Right lobe of liver (tissue), 6 donors: ENCODE data around the gene ZNF492. TPM values are rescaled to one million over a fixed set of nuclear protein-coding genes. Genes with fewer than 3 reads are reported as not detected.
"Not testable (repeated sequence)": the region's sequence is repeated elsewhere in the genome, so short reads cannot be mapped to it uniquely, and the experiment has no call there.

Source experiments
- ATAC-seq, 4 donors: fragments of 200-7000 bp; cut with Tn5 transposase; one replicate each; pipeline ENCODE4 v1.9.1; 2020; ENCODE audit warnings: mild to moderate bottlenecking in 4 of 4, moderate library complexity in 4 of 4
- DNase-seq, 3 donors: peaks; one replicate each; pipeline ENCODE4 v3.0.0-alpha.2; 2020
- H3K27ac ChIP-seq, 3 donors: fragments of 200-600 bp; one replicate each; pipeline ENCODE4 v1.8.0; 2022
- H3K27me3 ChIP-seq, 2 donors: fragments of 200-600 bp; one replicate each; pipeline ENCODE4 v1.8.0; 2022
- H3K36me3 ChIP-seq, 4 donors: fragments of 200-600 bp; sonication (generic) in 1 of 4; one replicate each; pipeline versions ENCODE4 v1.5.1 to v1.8.0; 2017 to 2022; ENCODE audit warnings: control low read depth in 1 of 4
- H3K4me1 ChIP-seq, 4 donors: fragments of 200-600 bp; sonication (generic) in 1 of 4; one replicate each; pipeline versions ENCODE4 v1.5.1 to v1.8.0; 2017 to 2022; ENCODE audit warnings: control low read depth in 1 of 4
- H3K4me3 ChIP-seq, 3 donors: fragments of 200-600 bp; one replicate each; pipeline ENCODE4 v1.8.0; 2022
- H3K9me3 ChIP-seq, 4 donors: fragments of 200-600 bp; sonication (generic) in 1 of 4; one replicate each; pipeline versions ENCODE4 v1.5.1 to v1.8.0; 2017 to 2022; ENCODE audit warnings: control low read depth in 1 of 4
- POLR2A ChIP-seq: fragments of 450-650 bp; IDR thresholded peaks from one replicate; pipeline ENCODE4 v1.6.1; 2017; ENCODE audit warnings: antibody characterized with exemption, mild to moderate bottlenecking
- WGBS: methylation state at CpG from one replicate; pipeline ENCODE4 v1.1.6; 2018; ENCODE audit warnings: low coverage, low lambda C conversion rate; ENCODE audit not compliant: insufficient coverage; ENCODE audit errors: missing lambda C conversion rate; 5-methylcytosine and 5-hydroxymethylcytosine counted together
- intact Hi-C, 2 donors: fragments of 100-400 bp; cut with DNase I; formaldehyde crosslinking; loops; one replicate each; pipeline versions ENCODE4 v1.11.2 to v1.14.1; 2022
- total RNA-seq, 6 experiments: library from RNA; depleted of rRNA in 2 of 6; stranded (reverse); fragments of >200 nt in 2 of 6; fragmentation: NEBNext Ultra II Directional in 3 of 6; extraction: Animal tissue kit (Norgen Biotek cat#: 25700) in 3 of 6; gene quantifications; one replicate each; pipeline versions ENCODE4 v1.1.0 to v1.2.4, GENCODE V29; 2016 to 2023
- TF ChIP-seq, protein P1 (sequence below), 4 donors: fragments of 200-600 bp in 3 of 4; fragments of 450-650 bp in 1 of 4; IDR thresholded peaks; one replicate each; pipeline versions ENCODE4 v1.5.1 to v1.8.0; 2016 to 2022; ENCODE audit warnings: antibody characterized with exemption in 4 of 4, mild to moderate bottlenecking in 2 of 4
- donor health status: DM: no; HTN: yes; CAD: no.
- donor health status: DM: no; HTN: no; CAD: no.
- donor health status: DM: no; HTN: no; CAD: no.
- donor health status: DM: no; HTN: yes; CAD: no.
- donor health status: DM: no; HTN: yes; CAD: no.

Gene ZNF492
- total RNA-seq, 6 experiments from 2014 or later = 0.07 TPM; not detected in 4

DNA sequence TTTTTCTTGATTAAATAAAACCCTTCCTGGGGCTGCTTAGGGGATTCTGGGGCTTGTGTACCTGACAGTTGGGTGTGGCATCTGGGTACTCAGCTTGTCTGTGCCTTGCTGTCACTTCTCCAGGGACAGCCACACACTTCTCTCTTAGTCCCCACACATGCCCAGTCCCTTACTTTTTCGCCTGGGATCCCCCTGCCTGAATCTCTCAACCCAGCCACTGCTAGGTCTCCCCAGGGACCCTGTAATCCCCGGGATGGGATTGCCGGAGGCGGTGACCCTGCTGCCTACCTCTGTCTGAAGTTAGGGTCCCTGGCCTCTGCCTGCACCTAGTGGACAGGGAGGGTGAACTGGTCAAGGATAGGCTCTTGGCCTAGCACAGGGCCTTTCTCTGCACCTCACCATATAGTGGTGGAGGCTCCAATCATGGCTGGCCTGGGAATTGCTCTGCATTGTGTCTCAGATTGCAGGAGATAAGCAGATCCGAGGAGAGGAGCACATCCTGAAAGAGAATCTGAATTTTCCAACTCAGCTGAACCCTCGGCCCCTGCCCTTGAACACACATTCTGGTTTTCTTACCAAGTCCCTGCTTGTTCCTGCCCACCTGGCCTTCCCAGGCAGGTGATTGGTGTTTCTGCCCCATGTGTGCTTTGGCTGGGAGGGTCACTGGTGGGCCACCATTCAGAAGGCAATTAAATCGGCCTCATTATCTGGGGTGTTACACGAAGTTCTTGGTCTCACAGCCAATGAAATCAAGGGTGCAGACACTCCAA is 8.7 kb upstream of the ZNF492 start:
- no peak for ATAC-seq
- WGBS = 30% methylated on average over 4 of the region's 8 CpGs
- intact Hi-C loops = no loop called here
- TF ChIP-seq, protein P1, sequence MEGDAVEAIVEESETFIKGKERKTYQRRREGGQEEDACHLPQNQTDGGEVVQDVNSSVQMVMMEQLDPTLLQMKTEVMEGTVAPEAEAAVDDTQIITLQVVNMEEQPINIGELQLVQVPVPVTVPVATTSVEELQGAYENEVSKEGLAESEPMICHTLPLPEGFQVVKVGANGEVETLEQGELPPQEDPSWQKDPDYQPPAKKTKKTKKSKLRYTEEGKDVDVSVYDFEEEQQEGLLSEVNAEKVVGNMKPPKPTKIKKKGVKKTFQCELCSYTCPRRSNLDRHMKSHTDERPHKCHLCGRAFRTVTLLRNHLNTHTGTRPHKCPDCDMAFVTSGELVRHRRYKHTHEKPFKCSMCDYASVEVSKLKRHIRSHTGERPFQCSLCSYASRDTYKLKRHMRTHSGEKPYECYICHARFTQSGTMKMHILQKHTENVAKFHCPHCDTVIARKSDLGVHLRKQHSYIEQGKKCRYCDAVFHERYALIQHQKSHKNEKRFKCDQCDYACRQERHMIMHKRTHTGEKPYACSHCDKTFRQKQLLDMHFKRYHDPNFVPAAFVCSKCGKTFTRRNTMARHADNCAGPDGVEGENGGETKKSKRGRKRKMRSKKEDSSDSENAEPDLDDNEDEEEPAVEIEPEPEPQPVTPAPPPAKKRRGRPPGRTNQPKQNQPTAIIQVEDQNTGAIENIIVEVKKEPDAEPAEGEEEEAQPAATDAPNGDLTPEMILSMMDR (IDR thresholded peaks at IDR 0.05) = no peak
- no peak for TF ChIP-seq POLR2A
- H3K36me3 ChIP-seq = no peaks in the 10 kb centered on the region
- H3K4me3 ChIP-seq = no peak overlapping the region
- H3K9me3 ChIP-seq = no peaks in the 10 kb centered on the region
- no peaks in the 10 kb centered on the region for H3K4me1 ChIP-seq
- H3K27me3 ChIP-seq = no peaks in the 10 kb centered on the region
- H3K27ac ChIP-seq = no peak overlapping the region
- no peak for DNase-seq

- no peak for DNase-seq
Measured at GRCh38 chr19:22627526-22627925, 6.6 kb upstream of the ZNF492 start.

GRCh38 chr19:22628401-22628800 is 5.7 kb upstream of the ZNF492 start:
- ATAC-seq (peak in 1 of 4 donors; percentile 23), DNase-seq (no peak)
- intact Hi-C loops = no loop called here
- Histone ChIP-seq H3K4me1 (no peaks in the 10 kb centered on the region), H3K27me3 (no peaks in the 10 kb centered on the region), H3K27ac (no peak overlapping the region), H3K9me3 (no peaks in the 10 kb centered on the region), H3K4me3 (no peak overlapping the region), H3K36me3 (no peaks in the 10 kb centered on the region)
- no CpG with 5 or more reads among the region's 6 CpGs for WGBS
- TF ChIP-seq, protein P1 (IDR thresholded peaks at IDR 0.05) = no peak
- TF ChIP-seq POLR2A = no peak

More at GRCh38 chr19:22627526-22627925, 6.6 kb upstream of the ZNF492 start:
- H3K4me3 ChIP-seq = no peak overlapping the region
- no peaks in the 10 kb centered on the region for H3K27me3 ChIP-seq
- H3K36me3 ChIP-seq = no peaks in the 10 kb centered on the region
- no peaks in the 10 kb centered on the region for H3K4me1 ChIP-seq
- intact Hi-C loops = no loop called here
- no CpG with 5 or more reads among the region's 1 CpG for WGBS
- no peak for ATAC-seq
- no peak overlapping the region for H3K27ac ChIP-seq
- H3K9me3 ChIP-seq = no peaks in the 10 kb centered on the region
- TF ChIP-seq POLR2A = no peak
- TF ChIP-seq, protein P1 (IDR thresholded peaks at IDR 0.05) = no peak

- no peaks in the 10 kb centered on the region for H3K9me3 ChIP-seq
- peak overlapping the region; percentile 9 to 39 (median 24) for H3K4me3 ChIP-seq
- ATAC-seq = no peak
- H3K4me1 ChIP-seq = no peaks in the 10 kb centered on the region
- no peak for DNase-seq
- H3K27ac ChIP-seq = no peak overlapping the region
- TF ChIP-seq, protein P1 (IDR thresholded peaks at IDR 0.05) = no peak
- no peak for TF ChIP-seq POLR2A
- H3K27me3 ChIP-seq = no peaks in the 10 kb centered on the region
- intact Hi-C loops = no loop called here
- no peaks in the 10 kb centered on the region for H3K36me3 ChIP-seq
- WGBS = 1% methylated on average over 7 of the region's 24 CpGs
Measured at GRCh38 chr19:22634450-22634827, 315 bp downstream of the ZNF492 start.

DNA sequence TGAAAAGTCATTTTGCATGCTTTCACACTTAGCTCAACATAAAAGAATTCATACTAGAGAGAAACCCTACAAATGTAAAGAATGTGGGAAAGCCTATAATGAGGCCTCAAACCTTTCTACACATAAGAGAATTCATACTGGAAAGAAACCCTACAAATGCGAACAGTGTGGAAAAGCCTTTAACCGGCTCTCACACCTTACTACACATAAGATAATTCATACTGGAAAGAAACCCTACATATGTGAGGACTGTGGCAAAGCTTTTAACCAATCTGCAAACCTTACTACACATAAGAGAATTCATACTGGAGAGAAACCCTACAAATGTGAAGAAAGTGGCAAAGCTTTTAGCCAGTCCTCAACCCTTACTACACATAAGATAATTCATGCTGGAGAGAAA is 51.4 kb downstream of the ZNF492 start:
- peaks cover 0 to 31% (median 2%) of the 10 kb centered on the region in 4 donors for H3K9me3 ChIP-seq
- intact Hi-C loops, H3K27ac ChIP-seq, DNase-seq, ATAC-seq, H3K36me3 ChIP-seq, H3K4me3 ChIP-seq, H3K27me3 ChIP-seq, H3K4me1 ChIP-seq: not testable (repeated sequence)
- WGBS = 84% methylated on average over 2 of the region's 2 CpGs

DNA sequence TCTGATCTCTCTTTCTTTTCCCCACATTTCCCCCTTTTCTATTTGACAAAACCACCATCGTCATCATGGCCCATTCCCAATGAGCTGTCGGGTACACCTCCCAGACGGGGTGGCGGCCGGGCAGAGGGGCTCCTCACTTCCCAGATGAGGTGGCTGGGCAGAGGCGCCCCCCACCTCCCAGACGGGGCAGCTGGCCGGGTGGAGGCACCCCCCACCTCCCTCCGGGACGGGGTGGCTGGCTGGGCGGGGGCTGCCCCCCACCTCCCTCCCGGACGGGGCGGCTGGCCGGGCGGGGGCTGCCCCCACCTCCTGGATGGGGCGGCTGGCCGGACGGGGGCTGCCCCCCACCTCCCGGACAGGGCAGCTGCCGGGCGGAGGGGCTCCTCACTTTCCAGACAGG is 68.5 kb downstream of the ZNF492 start:
- WGBS = 93% methylated on average over 6 of the region's 22 CpGs

DNA sequence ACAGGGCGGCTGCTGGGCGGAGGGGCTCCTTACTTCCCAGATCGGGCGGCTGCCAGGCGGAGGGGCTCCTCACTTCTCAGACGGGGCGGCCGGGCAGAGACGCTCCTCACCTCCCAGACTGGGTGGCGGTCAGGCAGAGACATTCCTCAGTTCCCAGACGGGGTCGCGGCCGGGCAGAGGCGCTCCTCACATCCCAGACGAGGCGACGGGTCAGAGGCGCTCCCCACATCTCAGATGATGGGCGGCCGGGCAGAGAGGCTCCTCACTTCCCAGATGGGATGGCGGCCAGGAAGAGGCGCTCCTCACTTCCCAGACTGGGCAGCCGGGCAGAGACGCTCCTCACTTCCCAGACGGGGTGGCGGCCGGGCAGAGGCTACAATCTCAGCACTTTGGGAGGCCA is 69.0 kb downstream of the ZNF492 start:
- intact Hi-C loops = not testable (repeated sequence)

More for the DNA sequence above, 68.5 kb downstream of the ZNF492 start:
- H3K9me3 ChIP-seq, intact Hi-C loops, ATAC-seq, H3K4me1 ChIP-seq, DNase-seq, H3K4me3 ChIP-seq, H3K27ac ChIP-seq, H3K27me3 ChIP-seq, H3K36me3 ChIP-seq: not testable (repeated sequence)

More for the DNA sequence above, 69.0 kb downstream of the ZNF492 start:
- not testable (repeated sequence) for H3K36me3 ChIP-seq, H3K4me3 ChIP-seq, H3K27me3 ChIP-seq, H3K4me1 ChIP-seq, ATAC-seq, H3K27ac ChIP-seq, H3K9me3 ChIP-seq, DNase-seq
- WGBS = no CpG with 5 or more reads among the region's 28 CpGs
